Measurements from ENCODE around the gene MUC2. TPM values are rescaled to one million over a fixed set of nuclear protein-coding genes. Genes with fewer than 3 reads are reported as not detected.

The MUC2 gene
- not detected for polyA plus RNA-seq (2013)

DNA sequence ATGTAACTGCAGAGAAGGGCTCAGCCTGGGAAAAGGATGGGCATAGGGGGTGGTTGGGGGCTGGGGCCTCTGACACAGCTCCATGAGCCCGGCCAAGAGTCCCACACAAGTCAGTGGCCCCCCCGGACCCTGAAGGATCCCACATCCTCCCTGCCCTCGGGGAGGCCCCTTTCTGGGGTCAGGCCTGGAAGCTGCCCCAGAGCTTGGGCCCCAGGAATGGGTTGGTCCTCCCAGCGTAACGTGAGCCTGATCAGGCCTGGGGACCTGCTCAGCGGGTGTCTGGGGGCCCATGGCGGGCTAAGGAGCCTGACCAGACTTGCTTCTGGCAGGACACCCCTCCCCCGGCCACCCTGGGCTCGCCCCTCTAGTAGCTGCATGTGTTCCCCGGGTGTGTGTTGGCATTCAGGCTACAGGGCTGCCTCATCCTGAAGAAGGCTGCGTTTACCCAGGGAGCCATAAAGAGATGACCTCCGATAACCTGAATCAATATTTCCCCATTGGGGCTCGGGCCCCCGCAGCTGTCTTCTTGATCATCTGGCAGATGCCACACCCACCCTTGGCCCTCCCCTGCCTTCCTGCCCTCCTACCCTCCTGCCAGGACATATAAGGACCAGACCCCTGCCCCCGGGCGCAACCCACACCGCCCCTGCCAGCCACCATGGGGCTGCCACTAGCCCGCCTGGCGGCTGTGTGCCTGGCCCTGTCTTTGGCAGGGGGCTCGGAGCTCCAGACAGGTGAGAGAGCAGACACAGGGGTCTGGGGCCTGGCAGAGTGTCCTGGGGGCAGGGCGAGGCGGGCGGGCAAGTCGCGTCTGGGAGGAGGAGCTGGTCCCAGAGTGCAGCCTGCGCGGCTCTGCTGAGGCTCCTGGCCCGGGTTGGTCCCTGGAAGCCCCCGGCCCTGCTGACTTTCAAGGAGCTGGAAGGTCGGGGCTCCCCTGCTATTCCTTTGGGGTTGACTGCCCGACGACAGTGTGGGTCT lies at the start of gene MUC2:
TSS of gene MUC2 (plus strand) at position 631 of the 978 bp plus-strand sequence.
- no peak within 1 kb of the TSS for H3K27ac ChIP-seq (ENCODE audit: insufficient read depth in 1 of 2, low read depth in 1 of 2, low read length in 2 of 2, poor library complexity in 1 of 2, severe bottlenecking in 2 of 2)
- POLR2A ChIA-PET, result no interaction called here

DNA sequence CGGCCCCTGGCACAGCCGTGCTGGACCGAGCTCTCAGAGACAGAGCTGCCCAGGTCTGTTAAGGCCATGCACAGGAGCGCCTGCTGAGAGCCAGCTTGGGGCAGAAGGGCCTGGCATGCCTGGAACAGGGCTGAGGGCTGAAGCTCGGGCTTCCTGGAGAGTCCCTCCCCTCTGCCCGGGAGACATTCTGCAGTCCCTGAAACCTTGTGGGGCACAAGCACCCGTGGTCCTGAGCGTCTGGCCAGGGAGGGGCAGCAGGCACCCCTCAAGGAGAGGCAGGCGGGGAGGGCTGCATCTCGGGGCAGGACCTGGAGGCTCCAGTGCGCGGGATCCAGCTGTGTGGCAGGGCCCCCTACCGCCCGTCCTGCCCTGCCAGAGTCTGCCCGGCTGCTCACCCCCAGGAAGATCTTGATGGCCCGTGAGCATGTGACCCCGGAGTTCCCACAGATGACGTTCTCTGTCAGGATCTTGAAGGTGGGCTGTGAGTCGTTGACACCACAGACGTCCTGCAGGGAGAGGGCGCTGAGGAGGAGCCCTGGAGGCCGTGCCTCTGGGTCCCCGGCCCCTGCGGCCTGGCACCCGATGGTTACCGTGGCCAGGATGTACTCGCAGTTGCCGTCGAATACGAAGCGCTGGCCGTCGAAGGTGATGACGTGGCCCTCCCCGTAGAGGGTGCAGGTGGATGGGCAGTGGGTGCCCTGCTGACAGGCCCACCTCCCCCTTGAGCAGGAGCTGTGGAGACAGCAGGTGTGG lies 49.1 kb upstream of the MUC2 start:
- Histone ChIP-seq H3K36me3 (ENCODE audit: control insufficient read depth in 4 of 4, insufficient read depth in 4 of 4, low read length in 3 of 4) (no peaks in the 10 kb centered on the region), H3K4me1 (ENCODE audit: control extremely low read depth in 1 of 4, control insufficient read depth in 4 of 4, insufficient read depth in 4 of 4, low read length in 3 of 4) (no peaks in the 10 kb centered on the region), H3K4me3 (ENCODE audit: control insufficient read depth in 1 of 7, extremely low read depth in 1 of 7, insufficient read depth in 4 of 7, low read depth in 2 of 7, low read length in 6 of 7) (no peak overlapping the region), H3K27ac (ENCODE audit: insufficient read depth in 1 of 2, low read depth in 1 of 2, low read length in 2 of 2, poor library complexity in 1 of 2, severe bottlenecking in 2 of 2) (no peak overlapping the region), H3K27me3 (replicated peaks in 2 of 5; ENCODE audit: control insufficient read depth in 4 of 5, insufficient read depth in 5 of 5, low read length in 4 of 5) (no peaks in the 10 kb centered on the region), H3K9me3 (ENCODE audit: control extremely low read depth in 1 of 5, control insufficient read depth in 4 of 5, insufficient read depth in 2 of 5, low read depth in 1 of 5, low read length in 4 of 5) (no peaks in the 10 kb centered on the region)
- POLR2A ChIA-PET, result no interaction called here
- CTCF ChIA-PET, result interaction anchor here (1.0 kb wide), 1 partner anchor 24 kb away, joined by 4 read pairs; no protein-coding TSS in a partner anchor
- WGBS (ENCODE audit: insufficient coverage), result 78% methylated on average over 18 of the region's 35 CpGs
- DNase-seq, result no peak

More for the DNA sequence above, at the start of gene MUC2:
- H3K36me3 ChIP-seq (ENCODE audit: control insufficient read depth in 4 of 4, insufficient read depth in 4 of 4, low read length in 3 of 4), result no peaks in the 10 kb centered on the region
- H3K4me1 ChIP-seq (ENCODE audit: control extremely low read depth in 1 of 4, control insufficient read depth in 4 of 4, insufficient read depth in 4 of 4, low read length in 3 of 4), result peaks cover 0 to 10% (median 5%) of the 10 kb centered on the region in 4 experiments
- no peak within 1 kb of the TSS for H3K4me3 ChIP-seq (ENCODE audit: control insufficient read depth in 1 of 7, extremely low read depth in 1 of 7, insufficient read depth in 4 of 7, low read depth in 2 of 7, low read length in 6 of 7)
- 83% methylated on average over 28 of the region's 32 CpGs for WGBS (ENCODE audit: insufficient coverage)
- CTCF ChIA-PET, result no interaction called here
- H3K9me3 ChIP-seq (ENCODE audit: control extremely low read depth in 1 of 5, control insufficient read depth in 4 of 5, insufficient read depth in 2 of 5, low read depth in 1 of 5, low read length in 4 of 5), result peaks cover 0 to 4% (median 0%) of the 10 kb centered on the region in 5 experiments
- H3K27me3 ChIP-seq (replicated peaks in 2 of 5; ENCODE audit: control insufficient read depth in 4 of 5, insufficient read depth in 5 of 5, low read length in 4 of 5), result no peaks in the 10 kb centered on the region
- DNase-seq, result no peak

DNA sequence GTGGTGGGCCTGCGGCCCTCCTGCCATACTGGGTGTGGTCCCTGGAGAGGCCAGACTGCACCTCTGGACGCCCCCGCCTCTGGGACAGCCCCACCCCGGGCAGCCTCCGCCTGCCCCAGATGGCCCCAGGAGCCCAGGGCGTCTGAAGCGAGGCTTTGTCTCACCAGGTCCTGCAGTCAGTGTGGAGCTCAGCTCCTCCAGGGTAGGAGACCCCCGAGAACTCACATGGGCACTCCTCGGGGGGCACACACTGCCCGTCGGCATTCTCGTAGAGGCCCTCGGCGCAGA lies 48.6 kb upstream of the MUC2 start:
- ChIA-PET POLR2A (no interaction called here), CTCF (interaction anchor here (0.7 to 1.0 kb wide), 2 partner anchors 23 to 71 kb away, joined by 3 to 4 read pairs; no protein-coding TSS in a partner anchor)
- H3K27me3 ChIP-seq (replicated peaks in 2 of 5; ENCODE audit: control insufficient read depth in 4 of 5, insufficient read depth in 5 of 5, low read length in 4 of 5), result no peaks in the 10 kb centered on the region
- no peak for DNase-seq
- H3K36me3 ChIP-seq (ENCODE audit: control insufficient read depth in 4 of 4, insufficient read depth in 4 of 4, low read length in 3 of 4), result no peaks in the 10 kb centered on the region
- H3K9me3 ChIP-seq (ENCODE audit: control extremely low read depth in 1 of 5, control insufficient read depth in 4 of 5, insufficient read depth in 2 of 5, low read depth in 1 of 5, low read length in 4 of 5), result no peaks in the 10 kb centered on the region
- 97% methylated on average over 13 of the region's 14 CpGs for WGBS (ENCODE audit: insufficient coverage)
- no peak overlapping the region for H3K4me3 ChIP-seq (ENCODE audit: control insufficient read depth in 1 of 7, extremely low read depth in 1 of 7, insufficient read depth in 4 of 7, low read depth in 2 of 7, low read length in 6 of 7)
- no peak overlapping the region for H3K27ac ChIP-seq (ENCODE audit: insufficient read depth in 1 of 2, low read depth in 1 of 2, low read length in 2 of 2, poor library complexity in 1 of 2, severe bottlenecking in 2 of 2)
- H3K4me1 ChIP-seq (ENCODE audit: control extremely low read depth in 1 of 4, control insufficient read depth in 4 of 4, insufficient read depth in 4 of 4, low read length in 3 of 4), result no peaks in the 10 kb centered on the region

DNA sequence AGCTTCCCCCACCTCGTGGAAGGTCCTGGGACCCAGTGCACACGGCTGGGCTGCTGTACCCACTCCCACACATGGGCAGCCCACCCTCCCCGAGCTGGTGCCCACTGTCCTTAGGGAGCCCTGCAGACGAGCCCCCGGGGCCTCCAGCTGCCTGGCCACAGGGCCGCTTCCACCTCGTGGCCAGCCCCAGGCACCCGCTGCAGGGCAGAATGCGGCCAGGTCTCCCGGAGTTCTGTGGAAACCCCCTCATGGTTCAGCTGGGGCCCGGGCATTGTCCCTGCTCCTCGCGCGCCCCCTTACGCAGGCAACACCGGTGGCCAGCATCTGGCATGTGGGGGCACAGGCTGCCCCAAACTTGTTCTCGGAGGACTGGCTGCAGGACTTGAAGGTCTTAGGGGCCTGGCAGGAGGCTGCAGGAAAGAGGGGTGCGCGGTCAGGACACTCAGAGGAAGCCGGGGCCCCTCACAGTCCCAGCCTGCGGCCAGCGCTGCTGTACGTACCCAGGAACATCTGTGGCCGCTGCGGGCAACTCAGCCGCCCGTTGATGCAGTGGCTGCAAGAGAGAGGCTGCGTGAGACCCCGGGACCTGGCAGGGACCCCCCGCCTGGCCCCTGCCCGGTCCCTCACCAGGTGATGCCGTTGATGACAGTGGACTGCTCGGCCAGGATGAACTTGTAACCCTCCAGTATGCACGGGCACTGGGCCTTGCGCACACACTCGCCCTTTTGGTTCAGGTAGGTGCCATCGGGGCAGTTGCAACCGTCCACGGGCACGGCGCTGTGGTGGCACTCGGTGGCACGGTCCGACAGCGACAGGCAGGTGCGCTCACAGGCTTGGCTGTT lies 47.8 kb upstream of the MUC2 start:
- ChIA-PET CTCF (interaction anchor here (0.7 to 1.0 kb wide), 2 partner anchors 23 to 72 kb away, joined by 3 to 4 read pairs; no protein-coding TSS in a partner anchor), POLR2A (no interaction called here)
- H3K4me1 ChIP-seq (ENCODE audit: control extremely low read depth in 1 of 4, control insufficient read depth in 4 of 4, insufficient read depth in 4 of 4, low read length in 3 of 4), result no peaks in the 10 kb centered on the region
- no peak overlapping the region for H3K27ac ChIP-seq (ENCODE audit: insufficient read depth in 1 of 2, low read depth in 1 of 2, low read length in 2 of 2, poor library complexity in 1 of 2, severe bottlenecking in 2 of 2)
- H3K36me3 ChIP-seq (ENCODE audit: control insufficient read depth in 4 of 4, insufficient read depth in 4 of 4, low read length in 3 of 4), result no peaks in the 10 kb centered on the region
- WGBS (ENCODE audit: insufficient coverage), result 85% methylated on average over 40 of the region's 46 CpGs
- no peaks in the 10 kb centered on the region for H3K27me3 ChIP-seq (replicated peaks in 2 of 5; ENCODE audit: control insufficient read depth in 4 of 5, insufficient read depth in 5 of 5, low read length in 4 of 5)
- DNase-seq, result no peak
- H3K4me3 ChIP-seq (ENCODE audit: control insufficient read depth in 1 of 7, extremely low read depth in 1 of 7, insufficient read depth in 4 of 7, low read depth in 2 of 7, low read length in 6 of 7), result no peak overlapping the region
- H3K9me3 ChIP-seq (ENCODE audit: control extremely low read depth in 1 of 5, control insufficient read depth in 4 of 5, insufficient read depth in 2 of 5, low read depth in 1 of 5, low read length in 4 of 5), result no peaks in the 10 kb centered on the region

DNA sequence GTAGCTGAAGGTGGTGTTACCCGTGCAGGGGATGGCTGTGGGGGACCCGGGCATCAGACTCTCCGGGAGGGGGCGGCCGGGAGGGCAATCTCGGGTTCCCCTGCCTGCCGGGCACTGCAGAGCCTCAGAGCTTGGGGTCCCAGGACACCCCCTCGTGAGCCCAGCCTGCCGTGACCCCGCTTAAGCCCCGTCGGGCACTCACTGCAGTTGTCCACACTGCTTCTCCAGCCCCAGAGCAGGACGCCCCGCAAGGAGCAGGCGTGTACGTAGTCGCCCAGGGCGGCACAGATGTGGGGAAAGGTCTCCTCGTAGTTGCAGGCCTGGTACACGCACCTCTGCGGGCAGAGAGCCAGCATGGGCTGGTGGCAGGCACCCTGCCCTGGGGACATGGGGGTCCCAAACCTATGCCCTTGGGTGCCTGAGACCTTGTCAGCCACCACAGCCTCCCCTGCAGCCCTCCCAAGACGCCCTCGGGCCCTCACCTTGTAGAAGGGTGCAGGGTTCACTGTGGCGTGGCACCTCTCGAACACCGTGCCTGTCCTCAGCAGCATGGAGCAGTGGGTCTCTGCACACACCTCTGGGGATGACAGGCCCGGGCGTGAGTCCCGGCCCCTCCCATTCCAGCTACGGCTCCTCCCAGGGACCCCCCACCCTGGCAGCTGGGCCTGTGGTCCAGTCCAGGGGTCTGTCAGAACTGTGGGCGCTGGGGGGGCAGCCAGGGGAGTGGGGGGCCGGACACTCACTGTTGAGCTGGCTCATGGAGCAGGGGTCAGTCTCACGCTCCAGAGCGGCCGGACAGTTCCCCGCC lies 47.0 kb upstream of the MUC2 start:
- DNase-seq, result no peak
- Histone ChIP-seq H3K36me3 (ENCODE audit: control insufficient read depth in 4 of 4, insufficient read depth in 4 of 4, low read length in 3 of 4) (no peaks in the 10 kb centered on the region), H3K9me3 (ENCODE audit: control extremely low read depth in 1 of 5, control insufficient read depth in 4 of 5, insufficient read depth in 2 of 5, low read depth in 1 of 5, low read length in 4 of 5) (no peaks in the 10 kb centered on the region), H3K4me1 (ENCODE audit: control extremely low read depth in 1 of 4, control insufficient read depth in 4 of 4, insufficient read depth in 4 of 4, low read length in 3 of 4) (no peaks in the 10 kb centered on the region), H3K27me3 (replicated peaks in 2 of 5; ENCODE audit: control insufficient read depth in 4 of 5, insufficient read depth in 5 of 5, low read length in 4 of 5) (no peaks in the 10 kb centered on the region), H3K4me3 (ENCODE audit: control insufficient read depth in 1 of 7, extremely low read depth in 1 of 7, insufficient read depth in 4 of 7, low read depth in 2 of 7, low read length in 6 of 7) (no peak overlapping the region), H3K27ac (ENCODE audit: insufficient read depth in 1 of 2, low read depth in 1 of 2, low read length in 2 of 2, poor library complexity in 1 of 2, severe bottlenecking in 2 of 2) (no peak overlapping the region)
- CTCF ChIA-PET, result no interaction called here
- POLR2A ChIA-PET, result no interaction called here
- WGBS (ENCODE audit: insufficient coverage), result 94% methylated on average over 24 of the region's 36 CpGs

DNA sequence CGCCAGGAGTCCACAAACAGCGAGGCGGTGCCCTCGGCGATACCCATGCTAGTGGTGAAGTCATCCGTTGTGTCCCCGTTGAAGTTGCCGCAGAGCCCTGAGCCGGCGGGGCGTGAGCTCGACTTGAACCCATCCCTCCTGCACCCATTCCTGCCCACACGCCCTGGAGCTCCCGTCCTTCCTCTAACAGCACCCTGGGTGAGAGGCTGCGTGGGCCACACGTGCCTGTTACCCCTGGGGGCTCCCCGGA lies 46.5 kb upstream of the MUC2 start:
- CTCF ChIA-PET, result no interaction called here
- Histone ChIP-seq H3K4me1 (ENCODE audit: control extremely low read depth in 1 of 4, control insufficient read depth in 4 of 4, insufficient read depth in 4 of 4, low read length in 3 of 4) (no peaks in the 10 kb centered on the region), H3K27ac (ENCODE audit: insufficient read depth in 1 of 2, low read depth in 1 of 2, low read length in 2 of 2, poor library complexity in 1 of 2, severe bottlenecking in 2 of 2) (no peak overlapping the region), H3K9me3 (ENCODE audit: control extremely low read depth in 1 of 5, control insufficient read depth in 4 of 5, insufficient read depth in 2 of 5, low read depth in 1 of 5, low read length in 4 of 5) (no peaks in the 10 kb centered on the region), H3K36me3 (ENCODE audit: control insufficient read depth in 4 of 4, insufficient read depth in 4 of 4, low read length in 3 of 4) (no peaks in the 10 kb centered on the region), H3K4me3 (ENCODE audit: control insufficient read depth in 1 of 7, extremely low read depth in 1 of 7, insufficient read depth in 4 of 7, low read depth in 2 of 7, low read length in 6 of 7) (no peak overlapping the region), H3K27me3 (replicated peaks in 2 of 5; ENCODE audit: control insufficient read depth in 4 of 5, insufficient read depth in 5 of 5, low read length in 4 of 5) (no peaks in the 10 kb centered on the region)
- POLR2A ChIA-PET, result no interaction called here
- DNase-seq, result no peak
- 91% methylated on average over 16 of the region's 17 CpGs for WGBS (ENCODE audit: insufficient coverage)

All from common myeloid progenitor, CD34-positive (primary cell).